Smooth muscle cell (in vitro differentiated cells): ENCODE results near the gene SIPA1. TPM values are rescaled to one million over a fixed set of nuclear protein-coding genes. Genes with fewer than 3 reads are reported as not detected.
A peak's percentile ranks its signal among the peaks of the same experiment; 100 is the strongest.

ENCODE experiments used
- DNase-seq: peaks from one replicate; lab custom pipeline; 2025; ENCODE audit not compliant: unreplicated experiment; lab: John Stamatoyannopoulos, UW
- H2AFZ ChIP-seq: fragments of 200-600 bp; sonication (generic); 2 replicates; pipeline ENCODE4 v1.6.0; 2016; ENCODE audit warnings: antibody characterized with exemption, low read depth, mild to moderate bottlenecking
- H3F3A ChIP-seq: fragments of 200-600 bp; sonication (generic); 2 replicates; pipeline ENCODE4 v1.6.0; 2017; ENCODE audit warnings: antibody characterized with exemption, low read depth
- H3K27ac ChIP-seq: fragments of 200-600 bp; sonication (generic); 2 replicates; pipeline ENCODE4 v1.5.1; 2016; ENCODE audit warnings: low read depth, mild to moderate bottlenecking
- H3K27me3 ChIP-seq: fragments of 200-600 bp; sonication (generic); 2 replicates; pipeline ENCODE4 v1.6.1; 2016; ENCODE audit warnings: low read depth, mild to moderate bottlenecking
- H3K36me3 ChIP-seq: fragments of 200-600 bp; sonication (generic); 2 replicates; pipeline ENCODE4 v1.5.1; 2016; ENCODE audit warnings: low read depth
- H3K4me1 ChIP-seq: fragments of 200-600 bp; sonication (generic); 2 replicates; pipeline ENCODE4 v1.5.1; 2016; ENCODE audit warnings: low read depth
- H3K4me2 ChIP-seq: fragments of 200-600 bp; sonication (generic); 2 replicates; pipeline ENCODE4 v1.6.0; 2016; ENCODE audit warnings: mild to moderate bottlenecking
- H3K4me3 ChIP-seq: fragments of 200-600 bp; sonication (generic); 2 replicates; pipeline ENCODE4 v1.5.1; 2016; ENCODE audit warnings: mild to moderate bottlenecking
- H3K79me2 ChIP-seq: fragments of 200-600 bp; sonication (generic); 2 replicates; pipeline ENCODE4 v1.6.0; 2016; ENCODE audit warnings: low read depth, mild to moderate bottlenecking
- H3K9ac ChIP-seq: fragments of 200-600 bp; sonication (generic); 2 replicates; pipeline ENCODE4 v1.6.0; 2016; ENCODE audit warnings: low read depth
- H3K9me3 ChIP-seq: fragments of 200-600 bp; sonication (generic); replicated peaks from 2 replicates; pipeline ENCODE4 v1.5.1; 2016; ENCODE audit warnings: low read depth
- H4K20me1 ChIP-seq: fragments of 200-600 bp; sonication (generic); 2 replicates; pipeline ENCODE4 v1.6.0; 2016; ENCODE audit warnings: low read depth
- WGBS: methylation state at CpG from one replicate; pipeline ENCODE4 v1.1.7; 2016; ENCODE audit warnings: low lambda C conversion rate; 5-methylcytosine and 5-hydroxymethylcytosine counted together
- polyA plus RNA-seq: library from polyadenylated mRNA; unstranded; fragments of >200 nt; fragmentation: Nextera tagmentation; extraction: Ambion mirVana; gene quantifications from 2 replicates; pipeline ENCODE4 v1.2.1, GENCODE V29; 2016
- total RNA-seq: library from RNA; depleted of rRNA; stranded (reverse); fragments of >200 nt; gene quantifications from 2 replicates; pipeline ENCODE4 v1.2.3, GENCODE V29; 2014
- TF ChIP-seq, protein P1 (sequence below): fragments of 200-600 bp; sonication (generic); IDR thresholded peaks from 2 replicates; pipeline ENCODE4 v1.5.1; 2017; ENCODE audit warnings: borderline replicate concordance, mild to moderate bottlenecking, antibody characterized with exemption; ENCODE audit not compliant: insufficient read depth, poor library complexity, severe bottlenecking

Gene SIPA1
- total and polyA plus RNA-seq, 2 experiments from 2014 or later: 9.8 to 67.6 TPM

DNA sequence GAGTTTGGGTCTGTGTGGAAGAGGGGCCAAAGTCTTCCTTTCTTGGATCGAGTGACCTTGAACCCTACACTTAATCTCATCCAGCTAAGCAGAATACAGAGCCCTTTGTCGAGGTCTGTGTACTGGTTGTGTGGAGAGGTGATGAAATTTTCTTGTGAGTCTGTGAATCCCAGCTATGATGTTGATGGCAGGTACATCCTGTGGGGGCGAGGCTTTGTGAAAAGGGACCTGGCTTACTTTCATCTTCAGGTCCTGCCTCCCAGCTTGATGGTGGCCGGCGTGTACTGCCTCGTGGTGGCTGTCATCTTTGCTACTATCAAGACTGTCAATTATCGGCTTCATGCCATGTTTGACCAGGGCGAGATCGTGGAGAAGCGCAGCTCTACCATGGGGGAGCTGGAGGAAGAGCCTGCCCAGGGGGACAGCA lies 21.3 kb upstream of the SIPA1 start:
- H3K4me2 ChIP-seq: peak overlapping the region; percentile 94
- no peak overlapping the region for H2AFZ ChIP-seq
- peak overlapping the region; percentile 81 for H3K9ac ChIP-seq
- H3K36me3 ChIP-seq: no peaks in the 10 kb centered on the region
- H3K9me3 ChIP-seq: no peaks in the 10 kb centered on the region
- H3K79me2 ChIP-seq: peaks cover 48% of the 10 kb centered on the region
- WGBS: 86% methylated on average over 10 of the region's 10 CpGs
- TF ChIP-seq, protein P1, sequence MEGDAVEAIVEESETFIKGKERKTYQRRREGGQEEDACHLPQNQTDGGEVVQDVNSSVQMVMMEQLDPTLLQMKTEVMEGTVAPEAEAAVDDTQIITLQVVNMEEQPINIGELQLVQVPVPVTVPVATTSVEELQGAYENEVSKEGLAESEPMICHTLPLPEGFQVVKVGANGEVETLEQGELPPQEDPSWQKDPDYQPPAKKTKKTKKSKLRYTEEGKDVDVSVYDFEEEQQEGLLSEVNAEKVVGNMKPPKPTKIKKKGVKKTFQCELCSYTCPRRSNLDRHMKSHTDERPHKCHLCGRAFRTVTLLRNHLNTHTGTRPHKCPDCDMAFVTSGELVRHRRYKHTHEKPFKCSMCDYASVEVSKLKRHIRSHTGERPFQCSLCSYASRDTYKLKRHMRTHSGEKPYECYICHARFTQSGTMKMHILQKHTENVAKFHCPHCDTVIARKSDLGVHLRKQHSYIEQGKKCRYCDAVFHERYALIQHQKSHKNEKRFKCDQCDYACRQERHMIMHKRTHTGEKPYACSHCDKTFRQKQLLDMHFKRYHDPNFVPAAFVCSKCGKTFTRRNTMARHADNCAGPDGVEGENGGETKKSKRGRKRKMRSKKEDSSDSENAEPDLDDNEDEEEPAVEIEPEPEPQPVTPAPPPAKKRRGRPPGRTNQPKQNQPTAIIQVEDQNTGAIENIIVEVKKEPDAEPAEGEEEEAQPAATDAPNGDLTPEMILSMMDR: no peak
- H3F3A ChIP-seq: no peaks in the 10 kb centered on the region
- H3K27ac ChIP-seq: peak overlapping the region; percentile 69
- peak overlapping the region; percentile 80 for H3K4me3 ChIP-seq
- no peak for DNase-seq
- no peaks in the 10 kb centered on the region for H3K27me3 ChIP-seq
- peaks cover 20% of the 10 kb centered on the region for H3K4me1 ChIP-seq
- peaks cover 24% of the 10 kb centered on the region for H4K20me1 ChIP-seq

DNA sequence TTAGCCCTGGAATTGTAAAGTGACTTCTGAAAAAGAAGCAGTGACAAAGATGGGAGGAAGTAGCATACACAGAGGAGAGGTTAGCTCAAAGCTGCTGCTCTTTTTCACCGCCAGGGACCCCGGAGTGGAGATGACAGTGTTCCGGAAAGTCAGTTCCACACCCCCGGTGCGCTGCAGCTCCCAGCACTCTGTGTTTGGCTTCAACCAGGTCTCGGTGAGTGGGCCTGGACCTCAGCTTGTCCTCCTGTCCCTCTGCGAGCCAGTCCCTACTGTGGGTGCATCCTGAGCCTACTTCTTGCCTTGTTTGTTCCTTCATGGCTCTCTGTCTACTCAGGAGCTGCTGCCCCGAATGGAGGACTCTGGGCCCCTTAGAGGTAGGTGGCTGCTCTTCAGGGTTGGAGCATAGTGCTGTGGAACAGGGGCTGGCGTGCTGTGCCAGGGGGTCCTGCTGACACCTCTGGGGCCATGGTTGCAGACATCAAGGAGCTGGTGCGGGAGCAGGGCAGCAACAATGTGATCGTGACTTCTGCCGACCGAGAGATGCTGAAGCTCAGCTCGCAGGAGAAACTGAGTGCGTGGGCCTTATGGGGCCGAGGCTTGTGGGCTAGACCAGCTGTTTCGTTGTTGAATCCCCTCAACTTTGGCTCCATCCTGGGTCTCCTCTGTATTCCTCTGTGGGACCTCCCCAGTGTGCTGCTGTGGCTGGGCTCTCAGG lies 20.6 kb upstream of the SIPA1 start:
- Histone ChIP-seq H3F3A (no peaks in the 10 kb centered on the region), H2AFZ (no peak overlapping the region), H3K4me1 (peaks cover 15% of the 10 kb centered on the region), H3K79me2 (peaks cover 41% of the 10 kb centered on the region), H3K4me2 (peak overlapping the region; percentile 94), H3K4me3 (peak overlapping the region; percentile 80), H4K20me1 (peaks cover 17% of the 10 kb centered on the region), H3K9me3 (no peaks in the 10 kb centered on the region), H3K27ac (no peak overlapping the region), H3K36me3 (no peaks in the 10 kb centered on the region), H3K27me3 (no peaks in the 10 kb centered on the region), H3K9ac (peak overlapping the region; percentile 81)
- TF ChIP-seq, protein P1: no peak
- 98% methylated on average over 17 of the region's 17 CpGs for WGBS
- DNase-seq: no peak

DNA sequence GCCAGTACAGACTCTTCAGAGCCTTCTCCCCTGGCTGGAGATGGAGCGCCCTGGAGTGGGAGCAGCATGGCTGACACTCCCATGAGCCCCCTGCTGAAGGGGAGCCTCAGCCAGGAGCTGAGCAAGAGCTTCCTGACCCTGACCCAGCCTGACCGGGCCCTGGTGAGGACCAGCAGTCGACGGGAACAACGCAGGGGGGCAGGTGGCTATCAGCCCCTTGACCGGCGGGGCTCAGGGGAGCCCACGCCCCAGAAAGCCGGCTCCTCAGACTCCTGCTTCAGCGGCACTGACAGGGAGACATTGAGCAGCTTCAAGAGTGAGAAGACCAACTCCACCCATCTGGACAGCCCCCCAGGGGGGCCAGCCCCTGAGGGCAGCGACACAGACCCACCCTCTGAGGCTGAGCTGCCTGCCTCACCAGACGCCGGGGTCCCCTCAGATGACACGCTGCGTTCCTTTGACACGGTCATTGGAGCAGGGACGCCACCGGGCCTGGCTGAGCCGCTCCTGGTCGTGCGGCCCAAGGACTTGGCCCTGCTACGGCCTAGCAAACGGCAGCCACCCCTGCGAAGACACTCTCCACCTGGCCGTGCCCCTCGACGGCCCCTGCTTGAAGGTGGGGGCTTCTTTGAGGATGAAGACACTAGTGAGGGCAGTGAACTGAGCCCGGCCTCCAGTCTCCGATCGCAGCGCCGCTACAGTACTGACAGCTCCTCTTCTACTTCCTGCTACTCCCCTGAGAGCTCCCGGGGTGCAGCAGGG lies 19.7 kb upstream of the SIPA1 start:
- H3K4me3 ChIP-seq: no peak overlapping the region
- peaks cover 32% of the 10 kb centered on the region for H3K79me2 ChIP-seq
- TF ChIP-seq, protein P1: no peak
- H2AFZ ChIP-seq: no peak overlapping the region
- H3F3A ChIP-seq: no peaks in the 10 kb centered on the region
- peaks cover 7% of the 10 kb centered on the region for H3K4me1 ChIP-seq
- 98% methylated on average over 33 of the region's 33 CpGs for WGBS
- H3K27ac ChIP-seq: no peak overlapping the region
- H3K27me3 ChIP-seq: no peaks in the 10 kb centered on the region
- no peak overlapping the region for H3K9ac ChIP-seq
- no peaks in the 10 kb centered on the region for H3K9me3 ChIP-seq
- H4K20me1 ChIP-seq: peaks cover 9% of the 10 kb centered on the region
- H3K4me2 ChIP-seq: no peak overlapping the region
- no peak for DNase-seq
- H3K36me3 ChIP-seq: no peaks in the 10 kb centered on the region
